ENCODE measurements around the gene CDCA8. TPM values are rescaled to one million over a fixed set of nuclear protein-coding genes. Genes with fewer than 3 reads are reported as not detected.

Gene CDCA8
- total and polyA plus RNA-seq, 2 donors (not counting 3 experiments of a cell fraction or from before 2014, with no cell fraction given): 38.5 to 45.7 TPM

DNA sequence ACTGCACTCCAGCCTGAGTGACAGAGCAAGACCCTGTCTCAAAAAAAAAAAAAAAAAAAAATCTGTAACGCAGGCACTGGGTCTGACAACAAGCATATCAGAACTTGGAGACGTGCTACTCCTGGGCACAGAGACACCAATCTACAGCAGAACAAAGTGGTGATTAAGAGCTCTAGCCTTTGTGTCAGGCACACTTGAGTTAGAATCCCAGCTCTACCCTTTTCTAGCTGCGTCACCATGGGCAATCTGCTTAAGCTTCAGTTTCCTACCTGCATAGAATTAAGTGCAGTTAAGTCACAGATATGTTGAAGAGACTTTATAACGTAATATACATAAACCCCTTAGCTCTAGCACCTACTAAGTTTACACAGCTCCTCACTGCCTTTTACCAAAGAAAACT, 3.4 kb upstream of the CDCA8 start:
- POLR2A ChIA-PET: interaction anchor here (0.7 kb wide), 1 partner anchor 161 kb away, joined by 5 read pairs; no protein-coding TSS in a partner anchor

More for the DNA sequence above, 3.4 kb upstream of the CDCA8 start:
- Histone ChIP-seq H3K9me3 (replicated peaks; ENCODE audit: control insufficient read depth, insufficient read depth, low read length) (no peaks in the 10 kb centered on the region), H3K79me2 (ENCODE audit: control insufficient read depth, insufficient read depth, low read length) (peaks cover 35% of the 10 kb centered on the region), H3K27ac (ENCODE audit: insufficient read depth, low read depth, low read length) (no peak overlapping the region), H2AFZ (ENCODE audit: low read depth, low read length) (no peak overlapping the region), H3K27me3 (ENCODE audit: control insufficient read depth in 2 of 2, insufficient read depth in 2 of 2, low read length in 2 of 2) (no peaks in the 10 kb centered on the region), H3K36me3 (ENCODE audit: control insufficient read depth in 2 of 2, extremely low read depth in 1 of 2, insufficient read depth in 2 of 2, low read length in 2 of 2) (peaks cover 4 to 7% of the 10 kb centered on the region in 2 experiments), H3K9ac (replicated peaks; ENCODE audit: extremely low read depth, insufficient read depth, low read length) (peak overlapping the region; percentile 60), H3K4me1 (ENCODE audit: control insufficient read depth, extremely low read depth, insufficient read depth, low read length) (peaks cover 29% of the 10 kb centered on the region), H4K20me1 (replicated peaks; ENCODE audit: control insufficient read depth, extremely low read depth, insufficient read depth, low read length) (no peaks in the 10 kb centered on the region), H3K9me1 (replicated peaks; ENCODE audit: control insufficient read depth, extremely low read depth, insufficient read depth, low read length) (no peaks in the 10 kb centered on the region), H3K4me2 (ENCODE audit: insufficient read depth, low read length) (peak overlapping the region; percentile 81), H3K4me3 (replicated peaks in 1 of 3; ENCODE audit: insufficient read depth in 1 of 3, low read depth in 1 of 3, low read length in 3 of 3) (peak overlapping the region in 1 of 3 experiments; percentile 77)
- dilution Hi-C loops (cut with MboI; ENCODE audit: extremely low pct_ligation_motif_present, low sequenced_read_pairs): no loop called here
- FAIRE-seq (no peak), DNase-seq (ENCODE audit: low read depth, low spot score) (no peak)
- TF ChIP-seq POLR2AphosphoS5 (IDR thresholded peaks at IDR 0.05; ENCODE audit: insufficient read depth, low read depth, low read length) (no peak), FOS (IDR thresholded peaks at IDR 0.05; ENCODE audit: borderline replicate concordance, insufficient read depth, low read length) (no peak), GATA2 (IDR thresholded peaks at IDR 0.05; ENCODE audit: insufficient read depth, insufficient read length, low read depth, low read length) (no peak), MYC (IDR thresholded peaks at IDR 0.05; ENCODE audit: low read depth, low read length) (no peak), JUN (IDR thresholded peaks at IDR 0.05; ENCODE audit: borderline replicate concordance, insufficient read depth, insufficient read length, low read depth) (no peak), POLR2A (IDR thresholded peaks at IDR 0.05; ENCODE audit: low read depth, low read length) (no peak), EZH2 (IDR thresholded peaks at IDR 0.05; ENCODE audit: borderline replicate concordance, low read depth, low read length, severe bottlenecking) (no peak)
- TF ChIP-seq, protein P1, sequence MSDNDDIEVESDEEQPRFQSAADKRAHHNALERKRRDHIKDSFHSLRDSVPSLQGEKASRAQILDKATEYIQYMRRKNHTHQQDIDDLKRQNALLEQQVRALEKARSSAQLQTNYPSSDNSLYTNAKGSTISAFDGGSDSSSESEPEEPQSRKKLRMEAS (IDR thresholded peaks at IDR 0.05; ENCODE audit: insufficient read depth, insufficient read length): no peak
- TF ChIP-seq, protein P2, sequence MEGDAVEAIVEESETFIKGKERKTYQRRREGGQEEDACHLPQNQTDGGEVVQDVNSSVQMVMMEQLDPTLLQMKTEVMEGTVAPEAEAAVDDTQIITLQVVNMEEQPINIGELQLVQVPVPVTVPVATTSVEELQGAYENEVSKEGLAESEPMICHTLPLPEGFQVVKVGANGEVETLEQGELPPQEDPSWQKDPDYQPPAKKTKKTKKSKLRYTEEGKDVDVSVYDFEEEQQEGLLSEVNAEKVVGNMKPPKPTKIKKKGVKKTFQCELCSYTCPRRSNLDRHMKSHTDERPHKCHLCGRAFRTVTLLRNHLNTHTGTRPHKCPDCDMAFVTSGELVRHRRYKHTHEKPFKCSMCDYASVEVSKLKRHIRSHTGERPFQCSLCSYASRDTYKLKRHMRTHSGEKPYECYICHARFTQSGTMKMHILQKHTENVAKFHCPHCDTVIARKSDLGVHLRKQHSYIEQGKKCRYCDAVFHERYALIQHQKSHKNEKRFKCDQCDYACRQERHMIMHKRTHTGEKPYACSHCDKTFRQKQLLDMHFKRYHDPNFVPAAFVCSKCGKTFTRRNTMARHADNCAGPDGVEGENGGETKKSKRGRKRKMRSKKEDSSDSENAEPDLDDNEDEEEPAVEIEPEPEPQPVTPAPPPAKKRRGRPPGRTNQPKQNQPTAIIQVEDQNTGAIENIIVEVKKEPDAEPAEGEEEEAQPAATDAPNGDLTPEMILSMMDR (IDR thresholded peaks at IDR 0.05; ENCODE audit: extremely low read depth in 1 of 2, insufficient read depth in 1 of 2, low read depth in 1 of 2, low read length in 2 of 2): no peak
- no TSS peak for BruUV-seq (replicated peaks)
- intact Hi-C loops (cut with micrococcal nuclease): no loop called here
- CTCF ChIA-PET: interaction anchor here (0.8 to 3.1 kb wide), 3 partner anchors 86 to 254 kb away, joined by 3 to 13 read pairs (median 4); partner anchors contain the start of gene MTF1

Data from endothelial cell of umbilical vein (primary cell).